MM.1S (cell line): ENCODE measurements around the gene IRAK3.
A peak's percentile ranks its signal among the peaks of the same experiment; 100 is the strongest.

Experiments used
- DNase-seq: peaks from one replicate; pipeline ENCODE4 v3.0.0-alpha.2; 2015
- H2AFZ ChIP-seq: fragments of 300-600 bp; sonication (generic); 2 replicates; pipeline ENCODE4 v1.6.0; 2016; ENCODE audit warnings: antibody characterized with exemption, low read length
- H3F3A ChIP-seq: fragments of 300-600 bp; sonication (generic); 2 replicates; pipeline ENCODE4 v1.6.1; 2016; ENCODE audit warnings: mild to moderate bottlenecking, antibody characterized with exemption, low read length, moderate library complexity, mixed read lengths; ENCODE audit not compliant: insufficient read depth
- H3K27ac ChIP-seq: fragments of 300-600 bp; sonication (generic); 2 replicates; pipeline ENCODE4 v1.5.1; 2016; ENCODE audit warnings: mild to moderate bottlenecking, low read length
- H3K27me3 ChIP-seq: fragments of 300-600 bp; sonication (generic); replicated peaks from 2 replicates; pipeline ENCODE4 v1.6.0; 2016; ENCODE audit warnings: low read length; ENCODE audit not compliant: insufficient read depth
- H3K36me3 ChIP-seq: fragments of 300-600 bp; sonication (generic); replicated peaks from 2 replicates; pipeline ENCODE4 v1.6.1; 2016; ENCODE audit warnings: mild to moderate bottlenecking, low read length, mixed read lengths; ENCODE audit not compliant: insufficient read depth
- H3K4me1 ChIP-seq: fragments of 300-600 bp; sonication (generic); 2 replicates; pipeline ENCODE4 v1.6.1; 2016; ENCODE audit warnings: low read length, mixed read lengths
- H3K4me2 ChIP-seq: fragments of 300-600 bp; sonication (generic); 2 replicates; pipeline ENCODE4 v1.6.0; 2016; ENCODE audit warnings: low read depth, low read length
- H3K4me3 ChIP-seq: fragments of 300-600 bp; sonication (generic); 2 replicates; pipeline ENCODE4 v1.5.1; 2016; ENCODE audit warnings: low read length, mixed read lengths
- H3K79me2 ChIP-seq: fragments of 300-600 bp; sonication (generic); 2 replicates; pipeline ENCODE4 v1.6.1; 2016; ENCODE audit warnings: mixed run types, low read length, mixed read lengths
- H3K9ac ChIP-seq: fragments of 300-600 bp; sonication (generic); 2 replicates; pipeline ENCODE4 v1.6.1; 2016; ENCODE audit warnings: low read length, mixed read lengths
- H3K9me2 ChIP-seq: fragments of 300-600 bp; sonication (generic); replicated peaks from 2 replicates; pipeline ENCODE4 v1.6.1; 2016; ENCODE audit warnings: mild to moderate bottlenecking, low read length, mixed read lengths; ENCODE audit not compliant: insufficient read depth
- H3K9me3 ChIP-seq: fragments of 300-600 bp; sonication (generic); replicated peaks from 2 replicates; pipeline ENCODE4 v1.6.1; 2016; ENCODE audit warnings: mild to moderate bottlenecking, low read length, mixed read lengths; ENCODE audit not compliant: insufficient read depth
- H4K20me1 ChIP-seq: fragments of 300-600 bp; sonication (generic); 2 replicates; pipeline ENCODE4 v1.6.1; 2016; ENCODE audit warnings: mild to moderate bottlenecking, low read length, moderate library complexity, mixed read lengths; ENCODE audit not compliant: insufficient read depth
- EZH2 ChIP-seq: fragments of 300-600 bp; sonication (generic); optimal IDR thresholded peaks from 2 replicates; pipeline ENCODE3; 2017; ENCODE audit warnings: low read depth, mild to moderate bottlenecking, antibody characterized with exemption, low read length, mixed read lengths
- EZH2phosphoT487 ChIP-seq: fragments of 300-600 bp; sonication (generic); IDR thresholded peaks from 2 replicates; pipeline ENCODE4 v1.6.1; 2018; ENCODE audit warnings: antibody characterized with exemption, low read length
- TF ChIP-seq, protein P1 (sequence below): fragments of 300-600 bp; sonication (generic); IDR thresholded peaks from 2 replicates; pipeline ENCODE4 v1.5.1; 2016; ENCODE audit warnings: antibody characterized with exemption, low read length, mixed read lengths

IRAK3 gene

GRCh38 chr12:66279123-66279712 lies 90.2 kb downstream of the IRAK3 start:
- Histone ChIP-seq H3K4me2 (no peak overlapping the region), H3K27me3 (no peaks in the 10 kb centered on the region), H3K9me2 (no peaks in the 10 kb centered on the region), H3K36me3 (no peaks in the 10 kb centered on the region), H3K79me2 (no peaks in the 10 kb centered on the region), H3K4me3 (no peak overlapping the region), H3K27ac (no peak overlapping the region), H3F3A (no peaks in the 10 kb centered on the region), H3K9ac (no peak overlapping the region), H2AFZ (no peak overlapping the region), H3K9me3 (no peaks in the 10 kb centered on the region), H3K4me1 (no peaks in the 10 kb centered on the region), H4K20me1 (no peaks in the 10 kb centered on the region)
- DNase-seq, result no peak
- TF ChIP-seq, protein P1, sequence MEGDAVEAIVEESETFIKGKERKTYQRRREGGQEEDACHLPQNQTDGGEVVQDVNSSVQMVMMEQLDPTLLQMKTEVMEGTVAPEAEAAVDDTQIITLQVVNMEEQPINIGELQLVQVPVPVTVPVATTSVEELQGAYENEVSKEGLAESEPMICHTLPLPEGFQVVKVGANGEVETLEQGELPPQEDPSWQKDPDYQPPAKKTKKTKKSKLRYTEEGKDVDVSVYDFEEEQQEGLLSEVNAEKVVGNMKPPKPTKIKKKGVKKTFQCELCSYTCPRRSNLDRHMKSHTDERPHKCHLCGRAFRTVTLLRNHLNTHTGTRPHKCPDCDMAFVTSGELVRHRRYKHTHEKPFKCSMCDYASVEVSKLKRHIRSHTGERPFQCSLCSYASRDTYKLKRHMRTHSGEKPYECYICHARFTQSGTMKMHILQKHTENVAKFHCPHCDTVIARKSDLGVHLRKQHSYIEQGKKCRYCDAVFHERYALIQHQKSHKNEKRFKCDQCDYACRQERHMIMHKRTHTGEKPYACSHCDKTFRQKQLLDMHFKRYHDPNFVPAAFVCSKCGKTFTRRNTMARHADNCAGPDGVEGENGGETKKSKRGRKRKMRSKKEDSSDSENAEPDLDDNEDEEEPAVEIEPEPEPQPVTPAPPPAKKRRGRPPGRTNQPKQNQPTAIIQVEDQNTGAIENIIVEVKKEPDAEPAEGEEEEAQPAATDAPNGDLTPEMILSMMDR, result peak; percentile 65
- no peak for TF ChIP-seq EZH2
- TF ChIP-seq EZH2phosphoT487, result no peak

DNA sequence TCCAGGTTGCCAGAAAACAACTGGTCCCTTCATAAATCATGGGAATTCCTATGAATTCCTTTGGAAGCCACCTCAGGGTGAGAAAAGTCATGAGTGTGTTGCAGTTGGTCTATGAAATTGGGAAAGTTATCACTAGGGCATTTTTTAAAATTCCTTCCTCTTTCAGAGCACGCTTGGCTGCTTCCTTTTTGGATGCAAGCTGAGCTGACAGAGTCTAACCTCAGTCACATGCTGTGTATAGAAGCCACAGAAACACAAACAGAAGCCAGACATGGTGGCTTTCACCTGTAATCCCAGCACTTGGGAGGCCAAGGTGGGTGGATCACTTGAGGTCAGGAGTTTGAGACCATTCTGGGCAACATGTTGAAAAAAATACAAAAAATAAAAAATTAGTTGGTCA lies 91.5 kb downstream of the IRAK3 start:
- H3K9ac ChIP-seq, result no peak overlapping the region
- H3K4me3 ChIP-seq, result no peak overlapping the region
- no peaks in the 10 kb centered on the region for H3F3A ChIP-seq
- no peak overlapping the region for H3K4me2 ChIP-seq
- no peaks in the 10 kb centered on the region for H4K20me1 ChIP-seq
- no peaks in the 10 kb centered on the region for H3K27me3 ChIP-seq
- H3K27ac ChIP-seq, result no peak overlapping the region
- H3K79me2 ChIP-seq, result no peaks in the 10 kb centered on the region
- no peaks in the 10 kb centered on the region for H3K36me3 ChIP-seq
- no peak overlapping the region for H2AFZ ChIP-seq
- H3K4me1 ChIP-seq, result no peaks in the 10 kb centered on the region
- H3K9me2 ChIP-seq, result no peaks in the 10 kb centered on the region
- no peak for TF ChIP-seq EZH2phosphoT487
- TF ChIP-seq, protein P1, result no peak
- no peak for TF ChIP-seq EZH2
- no peak for DNase-seq
- H3K9me3 ChIP-seq, result no peaks in the 10 kb centered on the region

DNA sequence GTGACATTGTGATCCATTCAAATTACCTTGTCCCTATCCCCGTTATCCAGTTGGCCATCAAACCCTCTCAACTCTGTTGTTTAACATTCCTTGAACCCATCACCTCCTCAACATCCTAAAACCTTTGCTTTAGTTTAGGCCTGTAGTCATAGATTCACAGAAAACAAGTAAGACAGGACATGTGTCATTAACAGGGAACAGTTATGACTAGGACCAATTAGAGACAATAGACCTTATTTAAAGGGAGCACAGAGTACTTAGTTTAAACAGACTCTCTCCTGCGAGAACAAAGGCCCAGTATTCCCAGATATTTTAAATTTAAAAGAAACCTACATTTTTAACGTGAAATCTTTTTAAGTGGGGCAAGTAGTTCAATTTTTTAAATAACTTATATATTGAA lies 93.2 kb downstream of the IRAK3 start:
- H3F3A ChIP-seq, result no peaks in the 10 kb centered on the region
- H3K27me3 ChIP-seq, result no peaks in the 10 kb centered on the region
- H3K36me3 ChIP-seq, result no peaks in the 10 kb centered on the region
- no peak for DNase-seq
- TF ChIP-seq EZH2phosphoT487 (no peak), EZH2 (no peak)
- TF ChIP-seq, protein P1, result no peak
- H2AFZ ChIP-seq, result no peak overlapping the region
- H3K4me2 ChIP-seq, result no peak overlapping the region
- H3K9ac ChIP-seq, result no peak overlapping the region
- H3K79me2 ChIP-seq, result no peaks in the 10 kb centered on the region
- no peaks in the 10 kb centered on the region for H4K20me1 ChIP-seq
- no peaks in the 10 kb centered on the region for H3K4me1 ChIP-seq
- H3K9me2 ChIP-seq, result no peaks in the 10 kb centered on the region
- no peaks in the 10 kb centered on the region for H3K9me3 ChIP-seq
- no peak overlapping the region for H3K4me3 ChIP-seq
- H3K27ac ChIP-seq, result no peak overlapping the region
